H1 (cell line): Measurements from ENCODE around the gene NEK10. TPM values are rescaled to one million over a fixed set of nuclear protein-coding genes. Genes with fewer than 3 reads are reported as not detected.

Experiments
- CTCF ChIA-PET: fragments of 300-600 bp; sonication (Branson Sonifier 250); formaldehyde crosslinking; loops from one replicate; lab custom pipeline; 2021; ENCODE audit not compliant: partially characterized antibody; lab: Charles Lee
- POLR2A ChIA-PET: fragments of 300-600 bp; sonication (Branson Sonifier 250); formaldehyde crosslinking; loops from one replicate; lab custom pipeline; 2021; ENCODE audit warnings: inconsistent platforms; ENCODE audit not compliant: partially characterized antibody; lab: Charles Lee
- DNase-seq, 2 experiments: peaks; one replicate each; pipeline versions ENCODE4 v3.0.0 to v3.0.0-alpha.2; 2010 to 2022; ENCODE audit warnings: low spot score in 2 of 2, low read depth in 1 of 2, mixed read lengths in 1 of 2
- FAIRE-seq: peaks from 2 replicates; lab custom pipeline; 2011; peaks lifted over from hg19 to GRCh38; lab: Jason Lieb, UNC
- H2AFZ ChIP-seq: 2 replicates; pipeline ENCODE4 v1.8.1; 2012; ENCODE audit warnings: low read length, inconsistent platforms
- H2AK5ac ChIP-seq: 2 replicates; pipeline ENCODE4 v1.6.1; 2013; ENCODE audit warnings: low read depth, low read length
- H2BK120ac ChIP-seq: replicated peaks from 2 replicates; pipeline ENCODE3; 2013; ENCODE audit warnings: low read depth, low read length, inconsistent platforms
- H2BK12ac ChIP-seq: 2 replicates; pipeline ENCODE4 v1.6.1; 2013; ENCODE audit warnings: low read depth, low read length
- H2BK15ac ChIP-seq: 2 replicates; pipeline ENCODE4 v1.6.1; 2013; ENCODE audit warnings: low read length
- H2BK20ac ChIP-seq: 2 replicates; pipeline ENCODE4 v1.6.1; 2013; ENCODE audit warnings: low read length
- H2BK5ac ChIP-seq: 2 replicates; pipeline ENCODE4 v1.6.1; 2013; ENCODE audit warnings: low read depth, low read length
- H3K14ac ChIP-seq: 2 replicates; pipeline ENCODE4 v1.6.1; 2013; ENCODE audit warnings: inconsistent platforms; ENCODE audit not compliant: insufficient read length
- H3K18ac ChIP-seq: 2 replicates; pipeline ENCODE4 v1.6.1; 2013; ENCODE audit warnings: low read length; ENCODE audit errors: extremely low read depth
- H3K23ac ChIP-seq: 2 replicates; pipeline ENCODE4 v1.6.1; 2013; ENCODE audit warnings: inconsistent platforms; ENCODE audit not compliant: insufficient read length
- H3K23me2 ChIP-seq: 2 replicates; pipeline ENCODE4 v1.6.1; 2013; ENCODE audit warnings: low read depth, low read length
- H3K27ac ChIP-seq: 2 replicates; pipeline ENCODE4 v1.6.1; 2011; ENCODE audit warnings: low read depth, low read length, inconsistent platforms
- H3K27me3 ChIP-seq, 4 experiments: replicated peaks in 1 of 4; 1 replicate in 1 of 4; 2 replicates in 3 of 4; pipeline versions ENCODE4 v1.6.1 to v1.8.1; 2011 to 2013; ENCODE audit warnings: low read length in 3 of 4, mild to moderate bottlenecking in 3 of 4, inconsistent platforms in 2 of 4, mixed read lengths in 2 of 4, moderate library complexity in 1 of 4; ENCODE audit not compliant: control insufficient read depth in 3 of 4, insufficient read depth in 3 of 4; ENCODE audit errors: extremely low read depth in 1 of 4
- H3K36me3 ChIP-seq, 4 experiments: 2 replicates each; pipeline versions ENCODE4 v1.6.1 to v1.8.1; 2011 to 2013; ENCODE audit warnings: mild to moderate bottlenecking in 4 of 4, low read length in 3 of 4, moderate library complexity in 2 of 4, control low read depth in 1 of 4, inconsistent platforms in 1 of 4; ENCODE audit not compliant: insufficient read depth in 4 of 4, control insufficient read depth in 2 of 4
- H3K4ac ChIP-seq: replicated peaks from 2 replicates; pipeline ENCODE3; 2013; ENCODE audit warnings: low read length, low read depth, mixed read lengths, inconsistent platforms; ENCODE audit not compliant: insufficient read length
- H3K4me1 ChIP-seq, 4 experiments: replicated peaks in 1 of 4; 1 replicate in 1 of 4; 2 replicates in 3 of 4; pipeline versions ENCODE4 v1.6.1 to v1.8.1; 2011 to 2013; ENCODE audit warnings: low read length in 3 of 4, inconsistent platforms in 2 of 4, mixed read lengths in 1 of 4; ENCODE audit not compliant: insufficient read depth in 4 of 4, control insufficient read depth in 3 of 4
- H3K4me2 ChIP-seq, 2 experiments: 2 replicates each; pipeline versions ENCODE4 v1.6.1 to v1.8.1; 2011 to 2013; ENCODE audit warnings: low read depth in 2 of 2, low read length in 2 of 2, control low read depth in 1 of 2, inconsistent platforms in 1 of 2, mild to moderate bottlenecking in 1 of 2; ENCODE audit not compliant: insufficient read depth in 1 of 2
- H3K4me3 ChIP-seq, 4 experiments: fragments of 200-600, 300-600 bp in 1 of 4; sonication (generic), shearing (Covaris generic), sonication (Bioruptor Twin) in 1 of 4; 2 replicates each; pipeline versions ENCODE4 v1.5.1 to v1.8.1; 2011 to 2016; ENCODE audit warnings: low read length in 4 of 4, low read depth in 3 of 4, control low read depth in 2 of 4, inconsistent platforms in 2 of 4, mild to moderate bottlenecking in 2 of 4, mixed read lengths in 1 of 4, moderate library complexity in 1 of 4; ENCODE audit not compliant: insufficient read depth in 2 of 4; ENCODE audit errors: extremely low read depth in 1 of 4
- H3K56ac ChIP-seq: replicated peaks from 2 replicates; pipeline ENCODE3; 2013; ENCODE audit warnings: low read depth, mild to moderate bottlenecking, mixed read lengths, low read length, inconsistent platforms; ENCODE audit not compliant: insufficient read length
- H3K79me1 ChIP-seq: 2 replicates; pipeline ENCODE4 v1.6.1; 2013; ENCODE audit warnings: low read depth, low read length, control low read depth
- H3K79me2 ChIP-seq, 2 experiments: 2 replicates each; pipeline versions ENCODE4 v1.6.1 to v1.8.1; 2012 to 2013; ENCODE audit warnings: low read length in 2 of 2, mild to moderate bottlenecking in 2 of 2, inconsistent platforms in 1 of 2; ENCODE audit not compliant: insufficient read depth in 2 of 2, control insufficient read depth in 1 of 2
- H3K9ac ChIP-seq, 4 experiments: replicated peaks in 1 of 4; 1 replicate in 1 of 4; 2 replicates in 3 of 4; pipeline versions ENCODE4 v1.6.1 to v1.8.1; 2011 to 2013; ENCODE audit warnings: low read depth in 3 of 4, low read length in 3 of 4, control low read depth in 2 of 4, mild to moderate bottlenecking in 2 of 4, moderate library complexity in 2 of 4, inconsistent platforms in 1 of 4; ENCODE audit errors: extremely low read depth in 1 of 4
- H3K9me3 ChIP-seq, 2 experiments: 2 replicates each; pipeline versions ENCODE4 v1.6.1 to v1.8.1; 2012 to 2013; ENCODE audit warnings: mild to moderate bottlenecking in 2 of 2, moderate library complexity in 2 of 2, control low read depth in 1 of 2, inconsistent platforms in 1 of 2, low read depth in 1 of 2, low read length in 1 of 2, mixed read lengths in 1 of 2; ENCODE audit not compliant: insufficient read depth in 2 of 2
- H4K20me1 ChIP-seq, 2 experiments: replicated peaks in 1 of 2; 2 replicates each; pipeline versions ENCODE3 to v1.8.1; 2011 to 2013; ENCODE audit warnings: inconsistent platforms in 2 of 2, low read length in 2 of 2, mild to moderate bottlenecking in 1 of 2; ENCODE audit not compliant: insufficient read depth in 2 of 2, control insufficient read depth in 1 of 2
- H4K5ac ChIP-seq: 2 replicates; pipeline ENCODE4 v1.6.1; 2013; ENCODE audit warnings: low read length, low read depth, mixed read lengths, inconsistent platforms; ENCODE audit not compliant: insufficient read length
- H4K8ac ChIP-seq: 2 replicates; pipeline ENCODE4 v1.8.0; 2013; ENCODE audit warnings: mild to moderate bottlenecking, moderate library complexity, low read length, inconsistent platforms; ENCODE audit not compliant: insufficient read depth; ENCODE audit errors: extremely low read depth
- H4K91ac ChIP-seq: replicated peaks from 2 replicates; pipeline ENCODE3; 2013; ENCODE audit warnings: low read length, mixed read lengths, inconsistent platforms; ENCODE audit not compliant: insufficient read length
- BACH1 ChIP-seq: IDR thresholded peaks from 2 replicates; pipeline ENCODE4 v1.6.1; 2012; ENCODE audit warnings: low read length, improper control_type of control experiment
- CREB1 ChIP-seq: IDR thresholded peaks from 2 replicates; pipeline ENCODE4 v1.6.1; 2012; ENCODE audit warnings: inconsistent platforms
- GABPA ChIP-seq: IDR thresholded peaks from 2 replicates; pipeline ENCODE4 v1.6.1; 2011; ENCODE audit warnings: mild to moderate bottlenecking, low read length, moderate library complexity, borderline replicate concordance; ENCODE audit not compliant: insufficient read depth
- JUND ChIP-seq: IDR thresholded peaks from 2 replicates; pipeline ENCODE4 v1.6.1; 2011; ENCODE audit warnings: mild to moderate bottlenecking, improper control_type of control experiment, low read length
- SIX5 ChIP-seq: IDR thresholded peaks from 2 replicates; pipeline ENCODE4 v1.6.1; 2011; ENCODE audit warnings: mild to moderate bottlenecking, low read depth, low read length
- SP1 ChIP-seq: IDR thresholded peaks from 2 replicates; pipeline ENCODE4 v1.6.1; 2011; ENCODE audit warnings: low read depth, low read length
- WGBS, 2 experiments: shearing (Covaris generic) in 1 of 2; methylation state at CpG; one replicate each; pipeline versions ENCODE4 v1.1.6 to v1.1.7; 2013 to 2015; ENCODE audit warnings: low lambda C conversion rate in 2 of 2, mixed read lengths in 2 of 2, inconsistent platforms in 1 of 2, low coverage in 1 of 2, missing lambda C conversion rate in 1 of 2; ENCODE audit not compliant: insufficient replicate concordance in 2 of 2, insufficient coverage in 1 of 2, insufficient read length in 1 of 2; ENCODE audit errors: extremely low coverage in 1 of 2, missing lambda C conversion rate in 1 of 2; 5-methylcytosine and 5-hydroxymethylcytosine counted together
- polyA plus RNA-seq, 7 experiments: library from polyadenylated mRNA; depleted of rRNA in 3 of 7; stranded (reverse) in 5 of 7; unstranded in 2 of 7; fragments of >200 nt in 5 of 7; fragments of 200-250 nt in 2 of 7; gene quantifications; 1 replicate in 5 of 7; 2 replicates in 1 of 7; 4 replicates in 1 of 7; pipeline versions ENCODE4 v1.2.1 to v1.2.3, GENCODE V29; 2011 to 2013; ENCODE audit warnings: missing spikeins in 2 of 7, mixed read lengths in 2 of 7
- total RNA-seq: library from RNA; stranded (reverse); fragmentation: NEBNext Ultra II Directional; extraction: Animal tissue kit (Norgen Biotek cat#: 25700); gene quantifications from 2 replicates; pipeline ENCODE4 v1.2.1, GENCODE V29; 2021

NEK10 gene
- total and polyA plus RNA-seq, 2 of the 8 experiments (the other 6 are each of a cell fraction or from before 2014, with no cell fraction given) = 0.18 to 0.50 TPM

- POLR2A ChIA-PET = no interaction called here
- Histone ChIP-seq H4K8ac (no peak overlapping the region), H3K14ac (no peak overlapping the region), H3K79me1 (no peaks in the 10 kb centered on the region), H3K56ac (no peak overlapping the region), H3K4me3 (no peak overlapping the region), H2BK15ac (no peak overlapping the region), H2BK20ac (no peak overlapping the region), H4K20me1 (no peaks in the 10 kb centered on the region), H3K27me3 (no peaks in the 10 kb centered on the region), H3K4me1 (peaks cover 0 to 3% (median 0%) of the 10 kb centered on the region in 4 experiments; a peak in 1 of 7 replicates), H3K79me2 (no peaks in the 10 kb centered on the region), H2AFZ (no peak overlapping the region), H3K23ac (no peak overlapping the region), H4K5ac (no peak overlapping the region), H2BK12ac (no peak overlapping the region), H3K9me3 (no peaks in the 10 kb centered on the region), H3K27ac (no peak overlapping the region), H3K4ac (no peak overlapping the region), H4K91ac (no peak overlapping the region), H3K18ac (no peak overlapping the region), H3K9ac (no peak overlapping the region), H2BK5ac (no peak overlapping the region), H2BK120ac (no peak overlapping the region), H3K4me2 (no peak overlapping the region), H2AK5ac (no peak overlapping the region), H3K23me2 (no peaks in the 10 kb centered on the region), H3K36me3 (no peaks in the 10 kb centered on the region)
- FAIRE-seq (no peak), DNase-seq (no peak)
- CTCF ChIA-PET = no interaction called here
- 92% methylated on average over 1 of the region's 1 CpG; no CpG with 5 or more reads in 1 of the 2 experiments for WGBS, 2 experiments
- TF ChIP-seq BACH1 (no peak), GABPA (no peak), JUND (no peak), SIX5 (no peak), SP1 (no peak), CREB1 (no peak)
These were observed 279.5 kb downstream of the NEK10 start for GRCh38 chr3:27089645-27090044.
